ENCODE measurements around the gene CLUH.
A peak's percentile ranks its signal among the peaks of the same experiment; 100 is the strongest.
"Not testable (repeated sequence)": the region's sequence is repeated elsewhere in the genome, so short reads cannot be mapped to it uniquely, and the experiment has no call there.

The CLUH gene

GRCh38 chr17:2672026-2672425 is 39.5 kb downstream of the CLUH start:
- TF ChIP-seq GATA1 (IDR thresholded peaks at IDR 0.05; ENCODE audit: low read depth, low read length) (no peak), POLR2A (IDR thresholded peaks at IDR 0.05; ENCODE audit: low read length) (no peak)
- no peak for DNase-seq

GRCh38 chr17:2660410-2660809 is 51.2 kb downstream of the CLUH start:
- DNase-seq = not testable (repeated sequence)

GRCh38 chr17:2659337-2659736 is 52.2 kb downstream of the CLUH start:
- peak in 1 of 2 experiments; percentile 29 for DNase-seq

- TF ChIP-seq POLR2A (IDR thresholded peaks at IDR 0.05; ENCODE audit: low read length) (no peak), GATA1 (IDR thresholded peaks at IDR 0.05; ENCODE audit: low read depth, low read length) (no peak)
- no peak for DNase-seq
Observed at GRCh38 chr17:2656283-2656682, 55.3 kb downstream of the CLUH start.

- TF ChIP-seq POLR2A (IDR thresholded peaks at IDR 0.05; ENCODE audit: low read length) (no peak), GATA1 (IDR thresholded peaks at IDR 0.05; ENCODE audit: low read depth, low read length) (no peak)
- DNase-seq = no peak
Observed at GRCh38 chr17:2655546-2655945, 56.0 kb downstream of the CLUH start.

- not testable (repeated sequence) for DNase-seq
Observed at GRCh38 chr17:2652911-2653310, 58.7 kb downstream of the CLUH start.

GRCh38 chr17:2649191-2649590 is 62.4 kb downstream of the CLUH start:
- TF ChIP-seq GATA1 (IDR thresholded peaks at IDR 0.05; ENCODE audit: low read depth, low read length) (no peak), POLR2A (IDR thresholded peaks at IDR 0.05; ENCODE audit: low read length) (no peak)

GRCh38 chr17:2647957-2648356 is 63.6 kb downstream of the CLUH start:
- TF ChIP-seq GATA1 (IDR thresholded peaks at IDR 0.05; ENCODE audit: low read depth, low read length) = no peak
- no peak for TF ChIP-seq POLR2A (IDR thresholded peaks at IDR 0.05; ENCODE audit: low read length)
- DNase-seq = no peak

More at GRCh38 chr17:2649191-2649590, 62.4 kb downstream of the CLUH start:
- DNase-seq = no peak

- no peak for TF ChIP-seq GATA1 (IDR thresholded peaks at IDR 0.05; ENCODE audit: low read depth, low read length)
- no peak for TF ChIP-seq POLR2A (IDR thresholded peaks at IDR 0.05; ENCODE audit: low read length)
- no peak for DNase-seq
Observed at GRCh38 chr17:2644971-2645370, 66.6 kb downstream of the CLUH start.

All from erythroblast (primary cell).